GM12891 (cell line): ENCODE results near the gene VAV2.

Experiments used
- PAX5 ChIP-seq: IDR thresholded peaks from 2 replicates; pipeline ENCODE4 v1.6.1; 2011; ENCODE audit warnings: low read length, moderate library complexity, mild to moderate bottlenecking; ENCODE audit not compliant: insufficient read depth, severe bottlenecking
- POLR2A ChIP-seq: IDR thresholded peaks from 2 replicates; pipeline ENCODE4 v1.6.1; 2011; ENCODE audit warnings: low read depth, low read length, control low read depth
- POLR2AphosphoS5 ChIP-seq: IDR thresholded peaks from 2 replicates; pipeline ENCODE4 v1.6.1; 2011; ENCODE audit warnings: low read depth, low read length, control low read depth
- SPI1 ChIP-seq: IDR thresholded peaks from 2 replicates; pipeline ENCODE4 v1.6.1; 2011; ENCODE audit warnings: low read depth, low read length, control low read depth
- TAF1 ChIP-seq: IDR thresholded peaks from 2 replicates; pipeline ENCODE4 v1.6.1; 2011; ENCODE audit warnings: low read depth, low read length, control low read depth

DNA sequence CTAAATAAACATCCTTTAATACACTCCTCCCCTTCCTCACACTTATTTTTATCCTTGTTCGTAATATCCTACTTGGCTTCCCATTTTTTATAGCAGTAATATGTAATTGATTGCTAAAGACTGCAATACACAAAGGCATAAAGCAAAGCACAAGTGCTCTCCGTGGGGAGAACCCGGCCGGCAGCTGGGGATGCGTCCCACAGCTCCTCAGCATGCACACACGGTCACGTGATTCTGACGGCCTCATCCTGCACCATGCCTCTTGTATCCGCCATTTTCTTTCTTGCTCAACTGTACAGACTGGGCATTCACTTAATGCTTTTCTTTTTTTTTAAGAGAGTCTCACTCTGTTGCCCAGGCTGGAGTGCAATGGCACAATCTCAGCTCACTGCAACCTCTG lies 36.0 kb upstream of the VAV2 start:
- TF ChIP-seq POLR2A (no peak), SPI1 (no peak), PAX5 (no peak), POLR2AphosphoS5 (no peak), TAF1 (no peak)
